Measurements from ENCODE around the gene OGA.

The OGA gene

GRCh38 chr10:101772017-101772894 lies 46.0 kb downstream of the OGA start:
- H3K79me2 ChIP-seq (ENCODE audit: insufficient read depth, low read length), result no peaks in the 10 kb centered on the region
- no peak overlapping the region for H2AFZ ChIP-seq (ENCODE audit: low read depth, low read length)
- H3K4me2 ChIP-seq (ENCODE audit: insufficient read depth, low read length), result no peak overlapping the region
- no peak for ATAC-seq (ENCODE audit: insufficient read depth, low read depth)
- no peaks in the 10 kb centered on the region for H3K27me3 ChIP-seq (ENCODE audit: insufficient read depth, low read length, poor library complexity)
- no peaks in the 10 kb centered on the region for H3K9me3 ChIP-seq (ENCODE audit: insufficient read depth, low read length, severe bottlenecking)
- no peaks in the 10 kb centered on the region for H3K36me3 ChIP-seq (ENCODE audit: insufficient read depth, low read length)
- H3K4me1 ChIP-seq (ENCODE audit: insufficient read depth, low read length), result no peaks in the 10 kb centered on the region
- no peak for DNase-seq
- H3K9ac ChIP-seq (ENCODE audit: low read depth, low read length), result no peak overlapping the region
- no peak for TF ChIP-seq CTCF (IDR thresholded peaks at IDR 0.05; ENCODE audit: borderline replicate concordance, extremely low read depth, low read length, poor library complexity, severe bottlenecking)
- no peak for TF ChIP-seq EZH2 (IDR thresholded peaks at IDR 0.05; ENCODE audit: borderline replicate concordance, low read depth, low read length, severe bottlenecking)
- H3K27ac ChIP-seq (ENCODE audit: low read length), result no peak overlapping the region
- no peaks in the 10 kb centered on the region for H4K20me1 ChIP-seq (ENCODE audit: insufficient read depth, low read length)
- no peak overlapping the region for H3K4me3 ChIP-seq (ENCODE audit: low read depth in 1 of 2, low read length in 2 of 2)

GRCh38 chr10:101771380-101771779 lies 46.9 kb downstream of the OGA start:
- Histone ChIP-seq H3K4me3 (ENCODE audit: low read depth in 1 of 2, low read length in 2 of 2) (no peak overlapping the region), H3K9ac (ENCODE audit: low read depth, low read length) (no peak overlapping the region), H3K4me1 (ENCODE audit: insufficient read depth, low read length) (no peaks in the 10 kb centered on the region), H3K27ac (ENCODE audit: low read length) (no peak overlapping the region), H3K79me2 (ENCODE audit: insufficient read depth, low read length) (no peaks in the 10 kb centered on the region), H3K9me3 (ENCODE audit: insufficient read depth, low read length, severe bottlenecking) (no peaks in the 10 kb centered on the region), H3K27me3 (ENCODE audit: insufficient read depth, low read length, poor library complexity) (peaks cover 3% of the 10 kb centered on the region), H3K4me2 (ENCODE audit: insufficient read depth, low read length) (no peak overlapping the region), H4K20me1 (ENCODE audit: insufficient read depth, low read length) (no peaks in the 10 kb centered on the region), H2AFZ (ENCODE audit: low read depth, low read length) (no peak overlapping the region), H3K36me3 (ENCODE audit: insufficient read depth, low read length) (no peaks in the 10 kb centered on the region)
- no peak for ATAC-seq (ENCODE audit: insufficient read depth, low read depth)
- no peak for TF ChIP-seq EZH2 (IDR thresholded peaks at IDR 0.05; ENCODE audit: borderline replicate concordance, low read depth, low read length, severe bottlenecking)
- TF ChIP-seq CTCF (IDR thresholded peaks at IDR 0.05; ENCODE audit: borderline replicate concordance, extremely low read depth, low read length, poor library complexity, severe bottlenecking), result no peak
- no peak for DNase-seq

DNA sequence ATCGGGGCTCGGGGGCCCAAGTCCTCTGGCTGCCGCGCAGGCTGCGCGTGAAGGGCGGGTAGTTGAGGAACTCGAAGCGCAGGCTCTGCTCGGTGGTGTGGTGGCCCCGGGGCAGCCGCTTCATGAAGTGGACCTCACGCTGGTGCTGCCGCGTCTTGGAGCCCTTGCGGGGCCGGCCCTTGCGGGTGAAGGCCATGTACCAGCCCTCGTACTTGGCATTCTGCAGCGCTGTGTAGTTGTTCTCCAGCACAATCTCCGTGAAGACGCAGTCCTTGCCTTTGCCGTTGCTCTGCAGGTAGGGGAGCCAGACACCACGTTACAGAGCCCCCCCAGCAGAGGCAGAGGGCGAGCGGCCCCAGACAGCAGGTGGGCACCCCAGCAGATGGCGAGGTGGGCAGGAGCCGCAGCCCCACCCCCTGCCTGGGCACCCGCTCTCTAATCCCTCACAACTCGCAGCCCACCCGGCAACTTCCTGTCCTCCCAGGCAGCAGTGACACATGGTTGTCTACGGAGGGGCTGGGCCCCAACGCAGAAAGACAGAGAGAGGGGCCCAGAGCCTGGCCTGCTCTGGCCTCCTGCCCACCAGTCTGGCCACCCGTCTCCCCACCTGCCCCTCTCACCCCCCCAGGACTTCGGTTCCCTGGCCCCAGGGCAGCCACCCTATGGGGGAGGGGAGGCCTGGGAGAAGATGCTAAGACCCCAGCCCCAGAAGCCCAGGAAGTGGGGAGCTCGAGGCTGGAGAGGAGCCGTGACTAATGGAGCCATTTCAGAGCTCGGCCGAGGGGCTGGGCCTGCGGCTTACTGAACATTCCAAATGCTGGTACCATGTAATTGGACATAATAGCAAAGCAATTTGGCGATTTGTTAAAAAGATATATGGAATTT lies 47.7 kb downstream of the OGA start:
- TF ChIP-seq CTCF (IDR thresholded peaks at IDR 0.05; ENCODE audit: borderline replicate concordance, extremely low read depth, low read length, poor library complexity, severe bottlenecking) (no peak), EZH2 (IDR thresholded peaks at IDR 0.05; ENCODE audit: borderline replicate concordance, low read depth, low read length, severe bottlenecking) (no peak)

More for the DNA sequence above, 47.7 kb downstream of the OGA start:
- H3K4me2 ChIP-seq (ENCODE audit: insufficient read depth, low read length), result no peak overlapping the region
- no peak overlapping the region for H3K9ac ChIP-seq (ENCODE audit: low read depth, low read length)
- no peaks in the 10 kb centered on the region for H4K20me1 ChIP-seq (ENCODE audit: insufficient read depth, low read length)
- H3K36me3 ChIP-seq (ENCODE audit: insufficient read depth, low read length), result no peaks in the 10 kb centered on the region
- H3K9me3 ChIP-seq (ENCODE audit: insufficient read depth, low read length, severe bottlenecking), result no peaks in the 10 kb centered on the region
- no peak overlapping the region for H3K27ac ChIP-seq (ENCODE audit: low read length)
- no peaks in the 10 kb centered on the region for H3K79me2 ChIP-seq (ENCODE audit: insufficient read depth, low read length)
- H3K4me1 ChIP-seq (ENCODE audit: insufficient read depth, low read length), result no peaks in the 10 kb centered on the region
- peaks cover 5% of the 10 kb centered on the region for H3K27me3 ChIP-seq (ENCODE audit: insufficient read depth, low read length, poor library complexity)
- DNase-seq, result no peak
- ATAC-seq (ENCODE audit: insufficient read depth, low read depth), result no peak
- no peak overlapping the region for H2AFZ ChIP-seq (ENCODE audit: low read depth, low read length)
- H3K4me3 ChIP-seq (ENCODE audit: low read depth in 1 of 2, low read length in 2 of 2), result no peak overlapping the region

All from DND-41 (cell line).